ENCODE measurements around the gene CHRNB4. TPM values are rescaled to one million over a fixed set of nuclear protein-coding genes. Genes with fewer than 3 reads are reported as not detected.

CHRNB4 gene
- total RNA-seq, 3 donors from 2014 or later: 0.29 to 2.4 TPM; not detected in 1

DNA sequence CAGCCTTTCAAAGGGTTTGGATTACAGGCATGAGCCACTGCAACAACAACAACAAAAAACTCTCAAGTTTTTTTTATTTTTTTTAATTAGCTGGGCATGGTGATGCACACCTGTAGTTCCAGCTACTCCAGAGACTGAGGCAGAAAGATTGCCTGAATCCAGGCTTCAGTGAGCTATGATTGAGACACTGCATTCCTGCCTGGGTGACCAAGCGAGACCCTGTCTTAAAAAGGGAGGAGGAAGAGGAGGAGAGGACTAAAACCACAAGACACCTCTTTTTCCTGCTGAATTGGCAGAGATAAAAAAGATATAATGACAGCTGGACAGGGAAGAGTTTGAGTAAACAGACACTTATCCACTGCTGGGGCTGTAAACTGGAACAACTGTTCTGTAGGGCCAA lies 22.7 kb upstream of the CHRNB4 start:
- H3K4me3 ChIP-seq: no peak overlapping the region
- no peak for ATAC-seq
- H3K36me3 ChIP-seq (ENCODE audit: low read depth): no peaks in the 10 kb centered on the region
- H3K9me3 ChIP-seq: no peaks in the 10 kb centered on the region
- no peaks in the 10 kb centered on the region for H3K4me1 ChIP-seq (ENCODE audit: low read depth)
- intact Hi-C loops (cut with DNase I, micrococcal nuclease): no loop called here
- TF ChIP-seq, protein P1, sequence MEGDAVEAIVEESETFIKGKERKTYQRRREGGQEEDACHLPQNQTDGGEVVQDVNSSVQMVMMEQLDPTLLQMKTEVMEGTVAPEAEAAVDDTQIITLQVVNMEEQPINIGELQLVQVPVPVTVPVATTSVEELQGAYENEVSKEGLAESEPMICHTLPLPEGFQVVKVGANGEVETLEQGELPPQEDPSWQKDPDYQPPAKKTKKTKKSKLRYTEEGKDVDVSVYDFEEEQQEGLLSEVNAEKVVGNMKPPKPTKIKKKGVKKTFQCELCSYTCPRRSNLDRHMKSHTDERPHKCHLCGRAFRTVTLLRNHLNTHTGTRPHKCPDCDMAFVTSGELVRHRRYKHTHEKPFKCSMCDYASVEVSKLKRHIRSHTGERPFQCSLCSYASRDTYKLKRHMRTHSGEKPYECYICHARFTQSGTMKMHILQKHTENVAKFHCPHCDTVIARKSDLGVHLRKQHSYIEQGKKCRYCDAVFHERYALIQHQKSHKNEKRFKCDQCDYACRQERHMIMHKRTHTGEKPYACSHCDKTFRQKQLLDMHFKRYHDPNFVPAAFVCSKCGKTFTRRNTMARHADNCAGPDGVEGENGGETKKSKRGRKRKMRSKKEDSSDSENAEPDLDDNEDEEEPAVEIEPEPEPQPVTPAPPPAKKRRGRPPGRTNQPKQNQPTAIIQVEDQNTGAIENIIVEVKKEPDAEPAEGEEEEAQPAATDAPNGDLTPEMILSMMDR (IDR thresholded peaks at IDR 0.05): no peak
- no peak for DNase-seq

DNA sequence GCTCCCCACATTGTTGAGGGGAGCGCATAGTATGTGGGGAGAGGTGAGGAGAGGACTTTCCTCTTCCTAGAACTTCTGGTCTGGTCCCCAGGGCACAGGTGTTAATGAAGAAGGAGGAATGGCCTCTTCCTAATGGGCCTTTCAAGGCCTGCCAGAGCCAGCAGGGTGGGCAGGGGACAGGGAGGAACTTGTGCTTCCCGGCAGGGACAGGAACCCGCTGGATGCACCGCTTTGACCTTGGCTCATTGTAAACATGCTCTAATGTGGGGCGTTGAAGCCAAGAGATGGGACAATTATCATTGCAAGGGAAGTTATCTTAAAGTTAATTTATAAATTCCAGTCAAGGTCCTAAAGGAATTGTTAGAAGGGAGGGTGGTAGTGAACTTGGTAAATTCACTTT lies 21.0 kb upstream of the CHRNB4 start:
- no peaks in the 10 kb centered on the region for H3K36me3 ChIP-seq (ENCODE audit: low read depth)
- TF ChIP-seq, protein P1 (IDR thresholded peaks at IDR 0.05): no peak
- no peaks in the 10 kb centered on the region for H3K4me1 ChIP-seq (ENCODE audit: low read depth)
- H3K9me3 ChIP-seq: no peaks in the 10 kb centered on the region
- no peak overlapping the region for H3K4me3 ChIP-seq
- no peak for DNase-seq
- intact Hi-C loops (cut with DNase I, micrococcal nuclease): no loop called here
- no peak for ATAC-seq

DNA sequence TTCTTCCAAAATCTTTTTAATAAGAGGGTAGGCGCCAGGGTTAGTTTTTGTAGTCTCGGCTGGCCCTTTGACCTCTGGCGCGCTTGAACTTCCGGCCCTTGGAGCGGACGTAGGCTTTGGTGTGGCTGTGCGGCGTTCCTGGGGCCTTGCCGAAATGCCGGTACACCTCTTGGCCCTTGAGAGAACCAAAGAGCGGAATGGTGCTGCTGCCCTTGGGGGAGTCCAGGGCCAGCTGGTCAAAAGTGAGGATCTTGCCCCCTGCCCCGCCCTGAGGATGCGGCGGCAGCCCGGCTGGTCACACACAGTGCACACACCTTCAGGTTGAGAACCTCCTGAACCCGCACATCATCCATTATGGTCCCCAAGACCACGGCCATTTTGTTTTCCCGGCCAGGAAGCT lies 20.0 kb upstream of the CHRNB4 start:
- TF ChIP-seq, protein P1 (IDR thresholded peaks at IDR 0.05): no peak
- H3K36me3 ChIP-seq (ENCODE audit: low read depth): no peaks in the 10 kb centered on the region
- ATAC-seq (no peak), DNase-seq (no peak)
- H3K9me3 ChIP-seq: no peaks in the 10 kb centered on the region
- H3K4me1 ChIP-seq (ENCODE audit: low read depth): no peaks in the 10 kb centered on the region
- H3K4me3 ChIP-seq: no peak overlapping the region
- intact Hi-C loops (cut with DNase I, micrococcal nuclease): no loop called here

DNA sequence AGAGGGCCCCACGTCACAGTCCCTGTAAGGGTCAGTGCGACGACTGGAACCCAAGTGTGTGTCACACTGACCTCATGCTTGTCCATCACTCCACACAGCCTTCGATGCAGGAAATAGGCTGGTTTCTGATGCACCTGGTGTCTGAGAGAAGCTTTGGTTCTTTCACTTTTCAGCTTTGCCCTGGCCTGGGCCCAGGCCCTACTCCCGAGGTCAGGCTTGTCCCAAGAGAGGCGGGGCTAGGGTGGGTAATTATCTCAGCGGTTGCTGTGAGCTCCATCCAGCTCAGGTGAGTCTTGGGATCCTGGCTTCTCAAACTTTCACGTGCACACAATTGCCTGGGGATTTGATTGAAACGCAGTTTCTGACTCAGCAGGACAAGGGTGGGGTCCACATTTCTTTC lies 19.6 kb upstream of the CHRNB4 start:
- Histone ChIP-seq H3K4me1 (ENCODE audit: low read depth) (no peaks in the 10 kb centered on the region), H3K36me3 (ENCODE audit: low read depth) (no peaks in the 10 kb centered on the region), H3K4me3 (no peak overlapping the region), H3K9me3 (no peaks in the 10 kb centered on the region)
- TF ChIP-seq, protein P1 (IDR thresholded peaks at IDR 0.05): no peak
- no peak for ATAC-seq
- no peak for DNase-seq
- intact Hi-C loops (cut with DNase I, micrococcal nuclease): no loop called here

DNA sequence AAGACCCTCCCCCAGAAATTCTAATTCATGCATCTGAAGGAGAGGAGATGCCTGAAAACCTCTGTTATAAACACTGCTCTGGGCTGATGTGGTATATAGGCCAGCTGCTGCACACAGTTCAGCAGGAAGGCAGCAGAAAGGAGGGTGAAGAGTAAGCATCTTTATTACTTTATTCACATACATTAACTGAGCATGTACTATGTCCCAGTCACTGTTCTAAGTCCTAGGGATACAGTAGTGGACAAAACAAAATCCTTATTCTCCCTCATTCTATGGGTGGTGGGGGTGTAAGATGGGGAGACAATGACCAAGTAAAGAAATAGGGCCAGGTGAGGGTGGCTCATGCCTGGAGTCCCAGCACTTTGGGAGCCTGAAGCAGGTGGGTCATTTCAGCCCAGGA lies 17.8 kb upstream of the CHRNB4 start:
- H3K4me3 ChIP-seq: no peak overlapping the region
- no peaks in the 10 kb centered on the region for H3K9me3 ChIP-seq
- DNase-seq (no peak), ATAC-seq (no peak)
- intact Hi-C loops (cut with DNase I, micrococcal nuclease): no loop called here
- H3K36me3 ChIP-seq (ENCODE audit: low read depth): no peaks in the 10 kb centered on the region
- no peaks in the 10 kb centered on the region for H3K4me1 ChIP-seq (ENCODE audit: low read depth)
- TF ChIP-seq, protein P1 (IDR thresholded peaks at IDR 0.05): no peak

DNA sequence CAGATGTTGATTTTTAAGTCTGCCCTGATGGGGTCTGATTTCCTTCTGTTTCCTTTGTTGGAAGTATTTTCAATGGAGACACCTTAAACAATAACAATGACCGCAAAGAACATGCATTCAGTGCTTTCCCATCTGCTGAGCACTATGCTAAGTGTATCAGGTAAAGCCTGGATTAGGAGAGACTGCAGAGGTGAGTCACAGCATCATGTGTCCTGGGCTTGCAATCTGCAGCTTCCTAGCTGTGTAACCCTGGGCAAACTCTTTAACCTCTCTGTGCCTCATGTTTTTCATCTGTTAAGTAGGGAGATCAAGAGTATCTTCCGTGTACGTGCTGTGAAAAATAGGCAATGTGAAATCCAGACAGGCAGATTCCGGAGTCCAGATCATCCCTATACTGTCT lies 13.3 kb upstream of the CHRNB4 start:
- no peaks in the 10 kb centered on the region for H3K36me3 ChIP-seq (ENCODE audit: low read depth)
- no peak for DNase-seq
- H3K4me3 ChIP-seq: no peak overlapping the region
- no peaks in the 10 kb centered on the region for H3K9me3 ChIP-seq
- intact Hi-C loops (cut with DNase I, micrococcal nuclease): no loop called here
- ATAC-seq: no peak
- H3K4me1 ChIP-seq (ENCODE audit: low read depth): no peaks in the 10 kb centered on the region
- TF ChIP-seq, protein P1 (IDR thresholded peaks at IDR 0.05): no peak

Data from mucosa of descending colon (tissue), 3 donors.